ENCODE measurements around the gene MMP21. TPM values are rescaled to one million over a fixed set of nuclear protein-coding genes. Genes with fewer than 3 reads are reported as not detected.

MMP21 gene
- total and polyA plus RNA-seq, 2 experiments from 2014 or later, result not detected

GRCh38 chr10:125783408-125783807 lies 7.8 kb upstream of the MMP21 start:
- Histone ChIP-seq H3K4me2 (ENCODE audit: unreplicated experiment) (no peak overlapping the region), H3F3A (ENCODE audit: insufficient read depth) (no peaks in the 10 kb centered on the region), H3K36me3 (ENCODE audit: low read depth) (no peaks in the 10 kb centered on the region), H3K9me3 (ENCODE audit: low read depth) (no peaks in the 10 kb centered on the region), H3K9ac (no peak overlapping the region), H3K27me3 (replicated peaks; ENCODE audit: insufficient read depth) (no peaks in the 10 kb centered on the region), H3K27ac (no peak overlapping the region), H4K20me1 (ENCODE audit: insufficient read depth) (no peaks in the 10 kb centered on the region), H2AFZ (no peak overlapping the region), H3K79me2 (ENCODE audit: insufficient read depth) (no peaks in the 10 kb centered on the region), H3K9me2 (ENCODE audit: insufficient read depth) (no peaks in the 10 kb centered on the region), H3K4me1 (ENCODE audit: insufficient read depth) (no peaks in the 10 kb centered on the region), H3K4me3 (no peak overlapping the region)
- 79 to 90% methylated on average over 7 of the region's 7 CpGs for WGBS, 2 experiments (ENCODE audit: low coverage in 1 of 2, low lambda C conversion rate in 2 of 2, missing lambda C conversion rate in 2 of 2)
- DNase-seq, result no peak
- in situ Hi-C loops (cut with MboI), result no loop called here
- TF ChIP-seq EZH2phosphoT487 (IDR thresholded peaks at IDR 0.05; ENCODE audit: insufficient read depth, low read depth), result no peak
- TF ChIP-seq EZH2 (IDR thresholded peaks at IDR 0.05; ENCODE audit: insufficient read depth, poor library complexity, severe bottlenecking), result no peak

DNA sequence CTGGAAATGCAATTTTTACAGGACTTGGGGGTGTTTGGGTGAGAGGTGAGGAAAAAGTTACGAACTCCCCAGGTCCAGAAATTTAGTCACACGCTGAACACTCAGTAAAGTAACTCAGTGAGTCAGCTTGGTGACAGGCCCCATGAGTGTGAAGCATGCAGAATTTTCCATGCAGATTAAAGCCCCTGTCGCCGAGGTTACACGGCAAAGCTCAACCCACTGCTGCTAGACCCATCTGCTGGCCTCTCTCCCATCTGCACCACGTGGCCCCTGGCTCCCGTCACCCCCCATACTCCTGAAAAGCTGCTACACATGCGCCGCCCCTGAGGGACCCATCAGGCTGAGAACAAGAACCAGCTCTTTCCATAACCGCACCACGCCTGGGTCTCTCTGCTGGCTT lies 7.0 kb upstream of the MMP21 start:
- no peak overlapping the region for H3K27ac ChIP-seq
- H3K9me2 ChIP-seq (ENCODE audit: insufficient read depth), result no peaks in the 10 kb centered on the region
- H3K4me1 ChIP-seq (ENCODE audit: insufficient read depth), result no peaks in the 10 kb centered on the region
- H3F3A ChIP-seq (ENCODE audit: insufficient read depth), result no peaks in the 10 kb centered on the region
- no peaks in the 10 kb centered on the region for H3K9me3 ChIP-seq (ENCODE audit: low read depth)
- no peak overlapping the region for H2AFZ ChIP-seq
- no peaks in the 10 kb centered on the region for H3K27me3 ChIP-seq (replicated peaks; ENCODE audit: insufficient read depth)
- H3K36me3 ChIP-seq (ENCODE audit: low read depth), result no peaks in the 10 kb centered on the region
- peak; percentile 43 for DNase-seq
- no peaks in the 10 kb centered on the region for H4K20me1 ChIP-seq (ENCODE audit: insufficient read depth)
- 49 to 57% methylated on average over 11 of the region's 11 CpGs for WGBS, 2 experiments (ENCODE audit: low coverage in 1 of 2, low lambda C conversion rate in 2 of 2, missing lambda C conversion rate in 2 of 2)
- H3K4me2 ChIP-seq (ENCODE audit: unreplicated experiment), result no peak overlapping the region
- no peaks in the 10 kb centered on the region for H3K79me2 ChIP-seq (ENCODE audit: insufficient read depth)
- no peak overlapping the region for H3K4me3 ChIP-seq
- H3K9ac ChIP-seq, result no peak overlapping the region
- no peak for TF ChIP-seq EZH2 (IDR thresholded peaks at IDR 0.05; ENCODE audit: insufficient read depth, poor library complexity, severe bottlenecking)
- no peak for TF ChIP-seq EZH2phosphoT487 (IDR thresholded peaks at IDR 0.05; ENCODE audit: insufficient read depth, low read depth)
- in situ Hi-C loops (cut with MboI), result no loop called here

DNA sequence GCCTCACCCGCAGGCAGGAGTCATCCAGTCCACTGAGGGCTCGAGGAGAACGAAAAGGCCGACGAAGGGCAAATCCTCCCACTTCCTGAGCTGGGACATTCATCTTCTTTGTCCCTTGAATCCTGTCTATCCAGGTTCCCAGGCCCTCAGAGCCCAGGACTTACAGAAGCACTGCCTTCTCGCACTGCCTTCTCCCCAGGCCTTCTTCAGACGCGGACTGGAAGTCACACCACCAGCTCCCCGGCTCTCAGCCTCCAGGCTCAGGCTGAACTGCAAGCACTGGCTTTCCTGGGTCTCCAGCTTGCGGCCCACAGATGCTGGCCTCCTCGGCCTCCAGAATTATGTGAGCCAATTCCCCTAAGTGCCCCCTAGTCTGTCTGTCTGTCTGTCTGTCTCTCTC lies 6.4 kb upstream of the MMP21 start:
- Histone ChIP-seq H3K36me3 (ENCODE audit: low read depth) (no peaks in the 10 kb centered on the region), H3F3A (ENCODE audit: insufficient read depth) (no peaks in the 10 kb centered on the region), H2AFZ (no peak overlapping the region), H3K27ac (no peak overlapping the region), H3K9me2 (ENCODE audit: insufficient read depth) (no peaks in the 10 kb centered on the region), H3K9me3 (ENCODE audit: low read depth) (no peaks in the 10 kb centered on the region), H3K9ac (no peak overlapping the region), H3K79me2 (ENCODE audit: insufficient read depth) (no peaks in the 10 kb centered on the region), H3K4me1 (ENCODE audit: insufficient read depth) (no peaks in the 10 kb centered on the region), H4K20me1 (ENCODE audit: insufficient read depth) (no peaks in the 10 kb centered on the region), H3K4me2 (ENCODE audit: unreplicated experiment) (no peak overlapping the region), H3K4me3 (no peak overlapping the region), H3K27me3 (replicated peaks; ENCODE audit: insufficient read depth) (no peaks in the 10 kb centered on the region)
- WGBS, 2 experiments (ENCODE audit: low coverage in 1 of 2, low lambda C conversion rate in 2 of 2, missing lambda C conversion rate in 2 of 2), result 96 to 97% methylated on average over 11 of the region's 11 CpGs
- in situ Hi-C loops (cut with MboI), result no loop called here
- DNase-seq, result no peak
- TF ChIP-seq EZH2 (IDR thresholded peaks at IDR 0.05; ENCODE audit: insufficient read depth, poor library complexity, severe bottlenecking) (no peak), EZH2phosphoT487 (IDR thresholded peaks at IDR 0.05; ENCODE audit: insufficient read depth, low read depth) (no peak)

- DNase-seq, result no peak
- Histone ChIP-seq H3K4me3 (no peak overlapping the region), H3K9me2 (ENCODE audit: insufficient read depth) (no peaks in the 10 kb centered on the region), H3K27me3 (replicated peaks; ENCODE audit: insufficient read depth) (no peaks in the 10 kb centered on the region), H3K79me2 (ENCODE audit: insufficient read depth) (no peaks in the 10 kb centered on the region), H3K9me3 (ENCODE audit: low read depth) (no peaks in the 10 kb centered on the region), H3K4me2 (ENCODE audit: unreplicated experiment) (no peak overlapping the region), H3K36me3 (ENCODE audit: low read depth) (no peaks in the 10 kb centered on the region), H3K9ac (no peak overlapping the region), H4K20me1 (ENCODE audit: insufficient read depth) (no peaks in the 10 kb centered on the region), H3K4me1 (ENCODE audit: insufficient read depth) (no peaks in the 10 kb centered on the region), H3K27ac (no peak overlapping the region), H3F3A (ENCODE audit: insufficient read depth) (no peaks in the 10 kb centered on the region), H2AFZ (no peak overlapping the region)
- WGBS, 2 experiments (ENCODE audit: low coverage in 1 of 2, low lambda C conversion rate in 2 of 2, missing lambda C conversion rate in 2 of 2), result 87 to 97% methylated on average over 8 of the region's 8 CpGs
- in situ Hi-C loops (cut with MboI), result no loop called here
- no peak for TF ChIP-seq EZH2phosphoT487 (IDR thresholded peaks at IDR 0.05; ENCODE audit: insufficient read depth, low read depth)
- no peak for TF ChIP-seq EZH2 (IDR thresholded peaks at IDR 0.05; ENCODE audit: insufficient read depth, poor library complexity, severe bottlenecking)
Measured at GRCh38 chr10:125781374-125781773, 5.8 kb upstream of the MMP21 start.
